SJCRH30 (cell line): ENCODE measurements around the gene SDC1. TPM values are rescaled to one million over a fixed set of nuclear protein-coding genes. Genes with fewer than 3 reads are reported as not detected.
"Not testable (repeated sequence)": the region's sequence is repeated elsewhere in the genome, so short reads cannot be mapped to it uniquely, and the experiment has no call there.

ENCODE experiments used
- DNase-seq, 2 experiments: peaks; one replicate each; pipeline ENCODE4 v3.0.0-alpha.2; 2015 to 2020
- H3K27ac ChIP-seq: fragments of 250-450 bp; sonication (Bioruptor Pico); 2 replicates; pipeline ENCODE4 v1.5.1; 2020; ENCODE audit warnings: mild to moderate bottlenecking, moderate library complexity
- H3K27me3 ChIP-seq: fragments of 250-450 bp; sonication (Bioruptor Pico); 2 replicates; pipeline ENCODE4 v1.5.1; 2020; ENCODE audit warnings: mild to moderate bottlenecking, moderate library complexity
- H3K36me3 ChIP-seq: fragments of 250-450 bp; sonication (Bioruptor Pico); 2 replicates; pipeline ENCODE4 v1.5.1; 2020; ENCODE audit warnings: mild to moderate bottlenecking, moderate library complexity
- H3K4me1 ChIP-seq: fragments of 250-450 bp; sonication (Bioruptor Pico); 2 replicates; pipeline ENCODE4 v1.5.1; 2020; ENCODE audit warnings: mild to moderate bottlenecking, moderate library complexity
- H3K4me3 ChIP-seq: fragments of 250-450 bp; sonication (Bioruptor Pico); 2 replicates; pipeline ENCODE4 v1.5.1; 2020; ENCODE audit warnings: mild to moderate bottlenecking, moderate library complexity
- H3K9me3 ChIP-seq: fragments of 250-450 bp; sonication (Bioruptor Pico); replicated peaks from 2 replicates; pipeline ENCODE4 v1.5.1; 2020; ENCODE audit warnings: mild to moderate bottlenecking, moderate library complexity
- total RNA-seq: library from RNA; depleted of rRNA; stranded (reverse); fragments of >200 nt; shearing (Covaris generic); gene quantifications from 2 replicates; pipeline ENCODE4 v1.2.3, GENCODE V29; 2014

SDC1 gene
- total RNA-seq, 1 experiment from 2014 or later = 62.6 TPM

GRCh38 chr2:20199633-20200270 is 25.2 kb downstream of the SDC1 start:
- Histone ChIP-seq H3K36me3 (peaks cover 30% of the 10 kb centered on the region), H3K4me1 (no peaks in the 10 kb centered on the region), H3K27me3 (peaks cover 9% of the 10 kb centered on the region; the same call in 1 of the 2 replicates), H3K4me3 (no peak overlapping the region), H3K27ac (no peak overlapping the region), H3K9me3 (no peaks in the 10 kb centered on the region)
- no peak for DNase-seq

- no peaks in the 10 kb centered on the region for H3K4me1 ChIP-seq
- no peak overlapping the region for H3K4me3 ChIP-seq
- peaks cover 25% of the 10 kb centered on the region for H3K36me3 ChIP-seq
- no peak overlapping the region for H3K27ac ChIP-seq
- DNase-seq = no peak
- no peaks in the 10 kb centered on the region for H3K9me3 ChIP-seq
- peaks cover 9% of the 10 kb centered on the region; the same call in 1 of the 2 replicates for H3K27me3 ChIP-seq
Measured at GRCh38 chr2:20198796-20199632, 25.9 kb downstream of the SDC1 start.

GRCh38 chr2:20198001-20198400 is 26.9 kb downstream of the SDC1 start:
- H3K4me1 ChIP-seq = no peaks in the 10 kb centered on the region
- no peaks in the 10 kb centered on the region for H3K9me3 ChIP-seq
- H3K36me3 ChIP-seq = peaks cover 15% of the 10 kb centered on the region
- H3K27ac ChIP-seq = no peak overlapping the region
- H3K27me3 ChIP-seq = peaks cover 9% of the 10 kb centered on the region; the same call in 1 of the 2 replicates
- no peak for DNase-seq
- H3K4me3 ChIP-seq = no peak overlapping the region

GRCh38 chr2:20197192-20197591 is 27.7 kb downstream of the SDC1 start:
- Histone ChIP-seq H3K4me1 (no peaks in the 10 kb centered on the region), H3K4me3 (no peak overlapping the region), H3K27me3 (peaks cover 9% of the 10 kb centered on the region; the same call in 1 of the 2 replicates), H3K9me3 (no peaks in the 10 kb centered on the region), H3K36me3 (peaks cover 9% of the 10 kb centered on the region), H3K27ac (no peak overlapping the region)
- no peak for DNase-seq

GRCh38 chr2:20196657-20197161 is 28.2 kb downstream of the SDC1 start:
- H3K36me3 ChIP-seq = peaks cover 6% of the 10 kb centered on the region; the same call in 1 of the 2 replicates
- no peak overlapping the region for H3K4me3 ChIP-seq
- no peaks in the 10 kb centered on the region for H3K9me3 ChIP-seq
- DNase-seq = no peak
- no peaks in the 10 kb centered on the region for H3K4me1 ChIP-seq
- no peak overlapping the region for H3K27ac ChIP-seq
- H3K27me3 ChIP-seq = peaks cover 9% of the 10 kb centered on the region; the same call in 1 of the 2 replicates

- H3K4me1 ChIP-seq = no peaks in the 10 kb centered on the region
- H3K27me3 ChIP-seq = peaks cover 9% of the 10 kb centered on the region
- peaks cover under 1% of the 10 kb centered on the region; the same call in 1 of the 2 replicates for H3K36me3 ChIP-seq
- H3K4me3 ChIP-seq = no peak overlapping the region
- no peak for DNase-seq
- no peak overlapping the region for H3K27ac ChIP-seq
- no peaks in the 10 kb centered on the region for H3K9me3 ChIP-seq
Measured at GRCh38 chr2:20196053-20196656, 28.8 kb downstream of the SDC1 start.

GRCh38 chr2:20195431-20196033 is 29.4 kb downstream of the SDC1 start:
- Histone ChIP-seq H3K27me3 (peaks cover 9% of the 10 kb centered on the region), H3K4me1 (no peaks in the 10 kb centered on the region), H3K27ac (no peak overlapping the region), H3K4me3 (no peak overlapping the region), H3K9me3 (no peaks in the 10 kb centered on the region), H3K36me3 (no peaks in the 10 kb centered on the region)
- DNase-seq = no peak

GRCh38 chr2:20195016-20195411 is 29.9 kb downstream of the SDC1 start:
- not testable (repeated sequence) for H3K27ac ChIP-seq, H3K4me1 ChIP-seq, H3K36me3 ChIP-seq, DNase-seq, H3K9me3 ChIP-seq, H3K27me3 ChIP-seq, H3K4me3 ChIP-seq

GRCh38 chr2:20194097-20195015 is 30.6 kb downstream of the SDC1 start:
- H3K9me3 ChIP-seq = no peaks in the 10 kb centered on the region

GRCh38 chr2:20193185-20193584 is 31.7 kb downstream of the SDC1 start:
- DNase-seq = no peak
- Histone ChIP-seq H3K36me3 (no peaks in the 10 kb centered on the region), H3K4me1 (peaks cover 9% of the 10 kb centered on the region), H3K9me3 (no peaks in the 10 kb centered on the region), H3K4me3 (no peak overlapping the region), H3K27me3 (peaks cover 9% of the 10 kb centered on the region), H3K27ac (no peak overlapping the region)

More at GRCh38 chr2:20194097-20195015, 30.6 kb downstream of the SDC1 start:
- Histone ChIP-seq H3K4me1 (no peaks in the 10 kb centered on the region), H3K27me3 (peaks cover 9% of the 10 kb centered on the region), H3K36me3 (no peaks in the 10 kb centered on the region), H3K27ac (no peak overlapping the region), H3K4me3 (no peak overlapping the region)
- DNase-seq = no peak

GRCh38 chr2:20192781-20193180 is 32.1 kb downstream of the SDC1 start:
- H3K27ac ChIP-seq = no peak overlapping the region
- H3K4me3 ChIP-seq = no peak overlapping the region
- H3K27me3 ChIP-seq = peaks cover 9% of the 10 kb centered on the region
- DNase-seq = no peak
- H3K36me3 ChIP-seq = no peaks in the 10 kb centered on the region
- H3K9me3 ChIP-seq = no peaks in the 10 kb centered on the region
- H3K4me1 ChIP-seq = peaks cover 10% of the 10 kb centered on the region

GRCh38 chr2:20191714-20192569 is 33.0 kb downstream of the SDC1 start:
- peaks cover 9% of the 10 kb centered on the region for H3K27me3 ChIP-seq
- no peaks in the 10 kb centered on the region for H3K9me3 ChIP-seq
- DNase-seq = no peak
- peaks cover 10% of the 10 kb centered on the region for H3K4me1 ChIP-seq
- no peaks in the 10 kb centered on the region for H3K36me3 ChIP-seq
- no peak overlapping the region for H3K27ac ChIP-seq
- H3K4me3 ChIP-seq = no peak overlapping the region
